ENCODE data around the gene BFSP1. TPM values are rescaled to one million over a fixed set of nuclear protein-coding genes. Genes with fewer than 3 reads are reported as not detected.

The BFSP1 gene
- total RNA-seq, 1 donor from 2014 or later, result 0.82 TPM

DNA sequence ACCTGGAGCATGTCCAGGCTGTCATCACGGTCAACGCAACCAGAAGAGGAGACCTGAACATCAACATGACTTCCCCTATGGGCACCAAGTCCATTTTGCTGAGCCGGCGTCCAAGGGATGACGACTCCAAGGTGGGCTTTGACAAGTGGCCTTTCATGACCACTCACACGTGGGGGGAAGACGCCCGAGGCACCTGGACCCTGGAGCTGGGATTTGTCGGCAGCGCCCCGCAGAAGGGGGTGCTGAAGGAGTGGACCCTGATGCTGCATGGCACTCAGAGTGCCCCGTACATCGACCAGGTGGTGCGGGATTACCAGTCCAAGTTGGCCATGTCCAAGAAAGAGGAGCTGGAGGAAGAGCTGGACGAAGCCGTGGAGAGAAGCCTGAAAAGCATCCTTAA, 49.5 kb downstream of the BFSP1 start:
- H3K27ac Mint-ChIP-seq, result no peak overlapping the region
- intact Hi-C loops (cut with micrococcal nuclease), result no loop called here
- H3K4me1 Mint-ChIP-seq (ENCODE audit: low read depth), result no peaks in the 10 kb centered on the region
- no peak overlapping the region for H3K4me3 Mint-ChIP-seq (ENCODE audit: low read depth)
- no peaks in the 10 kb centered on the region for H3K36me3 Mint-ChIP-seq (ENCODE audit: low read depth)
- H3K9me3 Mint-ChIP-seq, result no peaks in the 10 kb centered on the region
- no peak for DNase-seq (ENCODE audit: low spot score)
- peaks cover 11% of the 10 kb centered on the region for H3K27me3 Mint-ChIP-seq (ENCODE audit: low read depth)

- DNase-seq (ENCODE audit: low spot score), result no peak
- H3K27me3 Mint-ChIP-seq (ENCODE audit: low read depth), result peaks cover 5% of the 10 kb centered on the region
These were observed 50.5 kb downstream of the BFSP1 start for GRCh38 chr20:17480696-17481095.

GRCh38 chr20:17479063-17479657, 52.0 kb downstream of the BFSP1 start:
- H3K27me3 Mint-ChIP-seq (ENCODE audit: low read depth), result peaks cover 5% of the 10 kb centered on the region

More at GRCh38 chr20:17480696-17481095, 50.5 kb downstream of the BFSP1 start:
- Mint-ChIP-seq H3K27ac (no peak overlapping the region), H3K9me3 (no peaks in the 10 kb centered on the region), H3K4me1 (ENCODE audit: low read depth) (no peaks in the 10 kb centered on the region), H3K36me3 (ENCODE audit: low read depth) (no peaks in the 10 kb centered on the region), H3K4me3 (ENCODE audit: low read depth) (no peak overlapping the region)
- intact Hi-C loops (cut with micrococcal nuclease), result no loop called here

GRCh38 chr20:17473659-17474058, 57.5 kb downstream of the BFSP1 start:
- no peaks in the 10 kb centered on the region for H3K36me3 Mint-ChIP-seq (ENCODE audit: low read depth)
- no peaks in the 10 kb centered on the region for H3K9me3 Mint-ChIP-seq
- H3K27me3 Mint-ChIP-seq (ENCODE audit: low read depth), result peaks cover 2% of the 10 kb centered on the region
- H3K4me3 Mint-ChIP-seq (ENCODE audit: low read depth), result no peak overlapping the region
- DNase-seq (ENCODE audit: low spot score), result no peak
- intact Hi-C loops (cut with micrococcal nuclease), result no loop called here
- H3K4me1 Mint-ChIP-seq (ENCODE audit: low read depth), result no peaks in the 10 kb centered on the region
- H3K27ac Mint-ChIP-seq, result no peak overlapping the region

More at GRCh38 chr20:17479063-17479657, 52.0 kb downstream of the BFSP1 start:
- intact Hi-C loops (cut with micrococcal nuclease), result no loop called here
- no peak for DNase-seq (ENCODE audit: low spot score)
- no peak overlapping the region for H3K4me3 Mint-ChIP-seq (ENCODE audit: low read depth)
- no peak overlapping the region for H3K27ac Mint-ChIP-seq
- H3K9me3 Mint-ChIP-seq, result no peaks in the 10 kb centered on the region
- no peaks in the 10 kb centered on the region for H3K4me1 Mint-ChIP-seq (ENCODE audit: low read depth)
- no peaks in the 10 kb centered on the region for H3K36me3 Mint-ChIP-seq (ENCODE audit: low read depth)

- no peaks in the 10 kb centered on the region for H3K9me3 Mint-ChIP-seq
- H3K27ac Mint-ChIP-seq, result no peak overlapping the region
- no peaks in the 10 kb centered on the region for H3K36me3 Mint-ChIP-seq (ENCODE audit: low read depth)
- H3K27me3 Mint-ChIP-seq (ENCODE audit: low read depth), result no peaks in the 10 kb centered on the region
- no peak overlapping the region for H3K4me3 Mint-ChIP-seq (ENCODE audit: low read depth)
- no peaks in the 10 kb centered on the region for H3K4me1 Mint-ChIP-seq (ENCODE audit: low read depth)
- no peak for DNase-seq (ENCODE audit: low spot score)
- intact Hi-C loops (cut with micrococcal nuclease), result no loop called here
These were observed 59.5 kb downstream of the BFSP1 start for GRCh38 chr20:17471606-17472187.

GRCh38 chr20:17470973-17471372, 60.2 kb downstream of the BFSP1 start:
- no peak for DNase-seq (ENCODE audit: low spot score)
- intact Hi-C loops (cut with micrococcal nuclease), result no loop called here
- Mint-ChIP-seq H3K36me3 (ENCODE audit: low read depth) (no peaks in the 10 kb centered on the region), H3K27me3 (ENCODE audit: low read depth) (no peaks in the 10 kb centered on the region), H3K27ac (no peak overlapping the region), H3K4me3 (ENCODE audit: low read depth) (no peak overlapping the region), H3K9me3 (no peaks in the 10 kb centered on the region), H3K4me1 (ENCODE audit: low read depth) (no peaks in the 10 kb centered on the region)

- intact Hi-C loops (cut with micrococcal nuclease), result no loop called here
- H3K36me3 Mint-ChIP-seq (ENCODE audit: low read depth), result no peaks in the 10 kb centered on the region
- no peak overlapping the region for H3K27ac Mint-ChIP-seq
- DNase-seq (ENCODE audit: low spot score), result no peak
- no peaks in the 10 kb centered on the region for H3K9me3 Mint-ChIP-seq
- no peaks in the 10 kb centered on the region for H3K4me1 Mint-ChIP-seq (ENCODE audit: low read depth)
- H3K27me3 Mint-ChIP-seq (ENCODE audit: low read depth), result no peaks in the 10 kb centered on the region
- H3K4me3 Mint-ChIP-seq (ENCODE audit: low read depth), result no peak overlapping the region
These were observed 60.7 kb downstream of the BFSP1 start for GRCh38 chr20:17470521-17470920.

DNA sequence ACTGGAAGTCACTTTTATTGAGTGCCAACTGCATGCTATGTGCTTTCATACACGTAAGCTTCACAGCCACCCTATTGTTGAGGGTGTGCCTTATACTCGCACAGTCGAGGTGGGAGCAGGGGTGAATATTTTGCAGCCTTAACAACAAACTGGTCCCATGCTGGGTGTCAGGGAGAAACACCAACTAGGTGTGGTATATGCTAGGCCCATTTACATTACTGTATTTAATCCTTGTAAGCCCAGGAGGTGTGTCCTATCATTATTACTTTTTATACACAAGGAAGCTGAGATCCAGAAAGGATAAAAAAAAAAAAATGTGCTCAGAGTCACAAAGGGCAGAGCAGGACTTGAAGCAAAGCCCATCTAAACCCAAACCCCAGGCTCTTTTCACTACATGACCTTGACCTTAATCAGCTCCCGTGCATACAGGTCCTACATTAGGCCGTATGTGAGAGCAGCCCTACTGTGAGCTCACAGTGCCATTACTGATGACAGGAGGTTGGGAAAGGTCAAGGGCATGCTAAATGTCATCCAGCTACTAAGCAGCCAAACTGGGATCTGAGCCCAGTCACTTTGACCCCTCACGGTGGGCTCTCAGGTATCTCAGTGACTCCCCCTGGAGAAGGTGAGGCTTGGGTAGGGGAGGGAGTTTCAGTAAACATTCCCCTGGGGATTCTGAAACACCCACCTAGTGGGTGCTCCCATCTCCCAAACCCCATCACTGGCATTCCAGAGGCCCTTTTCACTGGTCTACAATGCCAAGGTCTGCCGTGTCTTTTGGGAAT, 61.7 kb downstream of the BFSP1 start:
- no peak overlapping the region for H3K4me3 Mint-ChIP-seq (ENCODE audit: low read depth)
- DNase-seq (ENCODE audit: low spot score), result no peak
- H3K4me1 Mint-ChIP-seq (ENCODE audit: low read depth), result no peaks in the 10 kb centered on the region
- intact Hi-C loops (cut with micrococcal nuclease), result no loop called here
- H3K27ac Mint-ChIP-seq, result no peak overlapping the region
- H3K27me3 Mint-ChIP-seq (ENCODE audit: low read depth), result peaks cover under 1% of the 10 kb centered on the region
- no peaks in the 10 kb centered on the region for H3K9me3 Mint-ChIP-seq
- no peaks in the 10 kb centered on the region for H3K36me3 Mint-ChIP-seq (ENCODE audit: low read depth)

DNA sequence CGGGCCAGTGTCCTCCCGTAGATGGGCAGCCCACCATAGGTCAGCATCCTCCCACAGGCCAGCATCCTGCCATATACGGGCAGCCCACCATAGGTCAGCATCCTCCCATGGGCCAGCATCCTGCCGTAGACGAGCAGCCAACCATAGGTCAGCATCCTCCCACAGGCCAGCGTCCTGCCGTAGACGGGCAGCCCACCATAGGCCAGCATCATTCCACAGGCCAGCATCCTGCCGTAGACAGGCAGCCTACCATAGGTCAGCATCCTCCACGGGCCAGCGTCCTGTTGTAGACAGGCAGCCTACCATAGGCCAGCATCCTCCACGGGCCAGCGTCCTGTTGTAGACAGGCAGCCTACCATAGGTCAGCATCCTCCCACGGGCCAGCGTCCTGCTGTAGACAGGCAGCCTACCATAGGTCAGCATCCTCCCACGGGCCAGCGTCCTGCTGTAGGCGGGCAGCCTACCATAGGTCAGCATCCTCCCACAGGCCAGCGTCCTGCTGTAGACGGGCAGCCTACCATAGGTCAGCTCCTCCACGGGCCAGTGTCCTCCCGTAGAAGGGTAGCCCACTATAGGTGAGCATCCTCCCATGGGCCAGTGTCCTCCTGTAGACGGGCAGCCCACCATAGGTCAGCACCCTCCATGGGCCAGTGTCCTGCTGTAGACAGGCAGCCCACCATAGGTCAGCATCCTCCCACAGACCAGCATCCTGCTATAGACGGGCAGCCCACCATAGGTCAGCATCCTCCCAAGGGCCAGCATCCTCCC, 62.9 kb downstream of the BFSP1 start:
- Mint-ChIP-seq H3K27me3 (ENCODE audit: low read depth) (peaks cover 3% of the 10 kb centered on the region), H3K9me3 (no peaks in the 10 kb centered on the region), H3K36me3 (ENCODE audit: low read depth) (no peaks in the 10 kb centered on the region), H3K4me3 (ENCODE audit: low read depth) (no peak overlapping the region), H3K27ac (no peak overlapping the region), H3K4me1 (ENCODE audit: low read depth) (no peaks in the 10 kb centered on the region)
- intact Hi-C loops (cut with micrococcal nuclease), result no loop called here
- DNase-seq (ENCODE audit: low spot score), result no peak

- DNase-seq (ENCODE audit: low spot score), result no peak
- no peaks in the 10 kb centered on the region for H3K4me1 Mint-ChIP-seq (ENCODE audit: low read depth)
- H3K36me3 Mint-ChIP-seq (ENCODE audit: low read depth), result no peaks in the 10 kb centered on the region
- H3K27me3 Mint-ChIP-seq (ENCODE audit: low read depth), result peaks cover 9% of the 10 kb centered on the region
- intact Hi-C loops (cut with micrococcal nuclease), result no loop called here
- no peaks in the 10 kb centered on the region for H3K9me3 Mint-ChIP-seq
- no peak overlapping the region for H3K27ac Mint-ChIP-seq
- H3K4me3 Mint-ChIP-seq (ENCODE audit: low read depth), result no peak overlapping the region
These were observed 64.0 kb downstream of the BFSP1 start for GRCh38 chr20:17467120-17467655.

GRCh38 chr20:17466641-17467040, 64.5 kb downstream of the BFSP1 start:
- H3K27me3 Mint-ChIP-seq (ENCODE audit: low read depth), result peaks cover 9% of the 10 kb centered on the region
- no peaks in the 10 kb centered on the region for H3K9me3 Mint-ChIP-seq

DNA sequence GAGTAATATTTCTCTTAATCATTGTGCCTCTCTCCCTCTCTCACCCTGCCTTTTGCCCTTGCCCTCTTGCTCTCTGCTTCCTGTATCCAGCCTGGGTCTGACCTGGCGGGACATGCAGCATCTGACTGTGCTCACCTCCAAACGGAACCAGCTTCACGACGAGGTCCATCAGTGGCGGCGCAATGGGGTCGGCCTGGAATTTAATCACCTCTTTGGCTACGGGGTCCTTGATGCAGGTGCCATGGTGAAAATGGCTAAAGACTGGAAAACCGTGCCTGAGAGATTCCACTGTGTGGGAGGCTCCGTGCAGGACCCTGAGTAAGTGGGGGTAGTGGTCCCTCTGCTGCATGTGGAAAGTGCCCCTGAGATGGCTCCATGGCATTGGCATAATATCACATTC, 65.9 kb downstream of the BFSP1 start:
- intact Hi-C loops (cut with micrococcal nuclease), result no loop called here
- H3K4me3 Mint-ChIP-seq (ENCODE audit: low read depth), result no peak overlapping the region
- no peak overlapping the region for H3K27ac Mint-ChIP-seq
- H3K4me1 Mint-ChIP-seq (ENCODE audit: low read depth), result peaks cover 2% of the 10 kb centered on the region
- H3K36me3 Mint-ChIP-seq (ENCODE audit: low read depth), result no peaks in the 10 kb centered on the region
- H3K27me3 Mint-ChIP-seq (ENCODE audit: low read depth), result peaks cover 9% of the 10 kb centered on the region
- DNase-seq (ENCODE audit: low spot score), result no peak
- H3K9me3 Mint-ChIP-seq, result no peaks in the 10 kb centered on the region

More at GRCh38 chr20:17466641-17467040, 64.5 kb downstream of the BFSP1 start:
- no peak overlapping the region for H3K27ac Mint-ChIP-seq
- intact Hi-C loops (cut with micrococcal nuclease), result no loop called here
- no peaks in the 10 kb centered on the region for H3K4me1 Mint-ChIP-seq (ENCODE audit: low read depth)
- no peaks in the 10 kb centered on the region for H3K36me3 Mint-ChIP-seq (ENCODE audit: low read depth)
- DNase-seq (ENCODE audit: low spot score), result no peak
- no peak overlapping the region for H3K4me3 Mint-ChIP-seq (ENCODE audit: low read depth)

Data from activated T-helper 2 cell treated with anti-CD3 and anti-CD28 coated beads, Interferon-gamma antibody, Interleukin-2, Interleukin-4, amounts not matched to agents 10 μg/mL and 5 μg/mL and 100 μg/mL, durations not matched to agents 14 hours and 24 hours and 36 hours (primary cell).